COLO829 (cell line): ENCODE results near the gene PCMT1.
"Not testable (repeated sequence)": the region's sequence is repeated elsewhere in the genome, so short reads cannot be mapped to it uniquely, and the experiment has no call there.

Experiments used
- DNase-seq: peaks from one replicate; pipeline ENCODE4 v3.0.0; 2012; ENCODE audit warnings: low spot score

The PCMT1 gene

DNA sequence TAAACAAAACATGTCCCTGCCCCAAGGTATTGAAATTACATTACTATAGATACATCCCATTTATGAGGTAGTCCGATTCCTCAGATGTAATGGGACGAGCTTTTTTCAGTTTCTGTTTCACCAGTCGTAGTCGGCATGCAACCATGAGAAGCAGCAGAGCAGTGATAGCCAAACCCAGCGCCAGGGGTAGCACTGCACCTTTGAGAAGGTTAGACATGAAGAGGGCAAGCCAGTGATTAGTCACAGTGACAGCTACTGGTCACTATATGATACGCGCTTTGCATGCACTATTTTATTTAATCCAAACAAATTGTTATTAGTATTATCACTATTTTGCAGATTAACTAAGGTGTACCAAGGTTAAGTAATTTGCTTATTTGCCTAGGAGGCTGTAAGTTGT lies 71.0 kb downstream of the PCMT1 start:
- no peak for DNase-seq

DNA sequence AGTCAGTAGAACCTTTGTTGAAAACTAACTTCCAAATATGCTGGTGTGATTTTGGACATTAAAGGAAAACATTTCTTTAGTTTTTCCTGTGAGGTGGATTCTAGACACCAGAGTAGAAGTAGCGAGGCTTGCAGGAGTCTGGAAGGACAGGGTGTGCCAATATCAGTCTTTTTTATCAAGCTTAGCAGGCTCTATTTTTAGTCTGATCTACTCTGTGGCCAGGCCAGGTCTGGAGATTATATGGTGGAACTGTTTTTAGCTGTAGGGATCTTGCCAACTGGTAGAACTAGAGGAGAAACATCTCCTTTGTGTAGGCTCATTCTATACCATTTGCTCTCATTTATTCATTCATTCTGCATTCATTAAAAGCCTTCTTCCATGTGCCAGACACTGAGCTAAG lies 72.0 kb downstream of the PCMT1 start:
- no peak for DNase-seq

DNA sequence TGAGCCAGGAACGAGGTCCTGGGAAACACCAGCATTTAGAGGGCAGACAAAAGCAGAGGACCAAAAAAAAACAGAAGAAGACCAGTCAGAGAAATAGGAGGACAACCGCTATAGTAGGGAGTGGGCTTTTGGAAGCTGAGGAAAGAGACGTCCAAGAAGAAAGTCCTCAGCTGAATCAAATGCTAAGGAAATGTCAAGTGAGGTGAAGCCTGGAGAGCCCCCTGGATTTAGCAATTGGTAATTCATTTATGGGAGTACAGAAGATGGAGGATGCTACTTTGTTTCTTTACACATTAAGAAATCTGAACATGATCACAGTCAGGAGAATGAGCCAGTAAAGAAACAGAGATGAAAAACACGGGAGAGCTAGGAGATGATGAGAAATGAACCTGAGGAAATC lies 73.5 kb downstream of the PCMT1 start:
- DNase-seq: no peak

DNA sequence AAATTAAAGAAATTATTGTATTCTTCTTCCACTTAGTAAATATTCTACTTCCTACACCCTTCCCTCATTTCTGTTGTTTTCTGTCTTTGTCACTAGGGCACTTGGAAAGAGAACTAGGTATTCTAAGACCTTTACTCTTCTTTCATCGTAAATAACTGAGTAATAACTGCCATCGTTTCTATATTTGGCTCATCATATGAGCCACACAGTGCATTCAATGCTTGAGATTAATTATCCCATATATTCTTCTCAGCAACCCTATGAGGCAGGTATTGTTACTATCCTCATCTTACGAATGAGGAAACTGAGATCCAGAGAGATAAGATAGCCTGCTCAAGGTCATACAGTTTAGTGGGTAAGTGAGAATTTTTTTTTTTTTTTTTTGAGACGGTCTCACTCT lies 75.8 kb downstream of the PCMT1 start:
- no peak for DNase-seq

DNA sequence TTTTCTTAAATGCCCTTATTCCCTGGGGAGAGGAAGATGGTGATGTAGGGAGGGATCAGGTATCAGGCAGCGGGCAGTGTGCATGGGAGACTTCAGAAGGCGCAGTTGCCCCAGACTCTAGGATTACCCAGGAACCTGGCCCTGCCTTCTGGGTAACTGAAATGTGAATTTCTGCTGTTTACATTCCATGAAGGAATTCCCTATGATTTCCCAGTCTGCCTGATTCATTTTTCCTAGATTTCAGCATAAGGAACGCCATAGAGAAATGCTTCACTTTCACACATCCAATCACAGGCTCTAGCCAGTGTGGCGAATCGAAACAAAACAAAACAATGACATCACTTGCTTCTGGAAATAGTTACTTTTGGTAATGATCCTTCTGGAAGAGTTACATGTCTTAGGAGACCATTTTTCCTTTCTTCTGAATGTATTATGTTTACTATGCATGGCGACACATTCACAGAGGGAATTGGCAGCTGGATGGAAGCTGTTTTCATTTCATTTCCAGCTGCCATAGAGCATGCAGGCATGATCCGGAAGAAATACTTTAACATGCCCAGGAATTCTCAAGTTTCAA lies 81.3 kb downstream of the PCMT1 start:
- DNase-seq: peak; percentile 35

DNA sequence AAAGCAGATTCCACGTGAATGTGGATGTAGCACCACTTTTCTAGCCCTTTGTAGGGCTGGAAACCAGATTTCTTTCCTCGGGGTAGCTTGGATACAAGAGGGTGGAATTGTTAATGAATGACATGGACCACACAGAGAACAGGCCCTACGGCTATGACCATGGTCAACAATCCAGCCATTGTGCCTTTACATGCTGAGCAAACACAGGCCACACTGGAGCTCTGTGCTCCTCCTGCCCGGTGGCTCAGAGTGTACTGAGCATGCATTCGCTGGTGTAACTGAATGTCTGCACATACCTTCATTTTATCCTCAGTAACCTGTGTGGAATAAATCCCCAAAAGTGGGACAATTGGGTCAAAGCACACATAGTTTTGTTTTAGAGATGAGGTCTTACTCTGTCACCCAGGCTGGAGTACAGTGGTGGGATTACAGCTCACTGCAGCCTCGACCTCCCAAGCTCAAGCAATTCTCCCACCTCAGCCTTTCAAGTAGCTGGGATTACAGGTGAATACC lies 81.8 kb downstream of the PCMT1 start:
- peak; percentile 89 for DNase-seq

DNA sequence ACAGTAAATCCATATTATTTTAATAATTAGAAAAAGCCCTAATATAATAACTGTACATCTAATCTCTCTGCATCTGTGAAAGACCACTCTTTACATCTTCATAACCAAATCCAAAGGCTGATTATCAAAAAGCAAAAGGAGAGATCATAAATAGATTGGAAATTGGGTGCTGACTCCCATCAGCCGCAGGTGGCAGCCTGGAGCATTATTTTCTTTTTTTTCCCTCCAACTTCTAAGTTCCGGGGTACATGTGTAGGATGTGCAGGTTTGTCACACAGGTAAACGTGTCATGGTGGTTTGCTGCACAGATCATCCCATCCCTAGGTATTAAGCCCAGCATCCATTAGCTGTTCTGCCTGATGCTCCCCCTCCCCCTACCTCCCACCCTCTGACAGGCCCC lies 84.1 kb downstream of the PCMT1 start:
- no peak for DNase-seq

DNA sequence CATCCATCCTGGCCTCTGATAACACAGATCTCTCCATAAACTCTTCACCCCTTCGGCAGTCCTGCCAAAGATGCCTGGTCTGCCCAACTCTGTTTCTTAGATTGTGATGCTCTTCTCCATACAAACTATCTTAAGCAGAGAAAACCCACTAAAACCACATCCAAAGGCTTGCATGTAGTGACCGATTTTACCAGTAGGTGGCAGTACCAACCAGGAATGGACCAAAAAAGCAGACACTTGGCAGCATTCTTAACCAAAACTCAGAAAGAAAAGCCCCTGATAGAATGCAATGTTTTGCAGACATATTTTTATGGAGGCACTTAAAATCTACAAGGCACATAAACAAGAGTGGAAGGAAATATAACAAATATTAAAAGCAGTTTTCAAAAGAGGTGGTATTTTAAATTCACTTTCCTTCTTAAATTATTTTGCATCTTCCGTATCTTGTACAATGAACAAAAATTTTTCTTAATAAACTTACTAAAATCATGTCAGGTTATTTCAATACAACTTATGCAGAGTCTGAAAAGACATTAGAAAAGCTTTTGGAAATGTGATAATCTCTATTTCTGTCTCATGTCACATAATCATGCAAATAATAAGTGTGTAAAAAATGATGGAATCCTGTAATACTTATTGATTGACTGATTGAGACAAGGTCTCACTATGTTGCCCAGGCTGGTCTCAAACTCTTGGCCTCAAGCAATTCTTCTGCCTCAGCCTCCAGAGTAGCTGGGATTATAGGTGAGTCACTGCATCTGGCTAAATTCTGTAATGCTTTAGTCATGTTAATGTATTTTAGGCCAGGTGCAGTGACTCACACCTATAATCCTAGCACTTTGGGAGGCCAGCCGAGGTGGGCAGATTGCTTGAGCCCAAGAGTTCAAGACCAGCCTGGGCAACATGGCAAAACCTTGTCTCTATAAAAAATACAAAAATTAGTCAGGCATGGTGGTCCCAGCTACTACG lies 85.3 kb downstream of the PCMT1 start:
- DNase-seq: peak; percentile 39

DNA sequence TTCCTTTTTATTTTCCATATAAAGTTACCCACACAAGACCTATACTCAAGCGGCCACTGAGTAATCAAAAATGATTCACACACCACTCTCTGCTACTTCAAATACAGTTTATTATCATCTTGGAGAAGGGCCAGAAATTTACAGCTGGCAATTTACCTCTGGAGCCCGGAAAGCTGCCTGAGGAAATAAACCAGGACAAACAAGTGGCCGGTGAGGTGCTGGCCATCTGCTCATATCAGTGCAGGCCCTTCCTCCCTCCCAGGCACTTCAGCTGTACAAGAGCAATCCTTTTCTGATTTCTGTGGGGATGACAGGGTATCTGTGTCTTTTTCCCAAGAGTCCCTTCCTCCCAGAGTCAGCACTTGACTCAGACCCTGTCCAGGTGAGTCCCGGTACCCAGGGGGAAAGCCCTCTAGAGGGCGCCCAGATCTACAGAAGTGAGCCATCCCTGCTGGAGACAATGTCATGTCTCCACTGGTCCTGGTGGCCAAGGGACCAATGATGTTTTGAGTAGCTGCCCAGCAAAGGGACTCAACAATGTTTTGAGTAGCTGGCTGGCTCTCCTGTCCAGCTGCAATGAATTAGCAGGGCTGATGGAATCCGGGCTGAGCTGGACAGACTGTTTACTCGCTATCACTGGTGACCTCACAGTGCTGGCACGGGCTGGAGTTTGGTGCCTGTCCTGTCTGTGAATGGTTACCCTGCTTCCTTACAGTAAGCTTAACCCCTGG lies 91.0 kb downstream of the PCMT1 start:
- DNase-seq: no peak

DNA sequence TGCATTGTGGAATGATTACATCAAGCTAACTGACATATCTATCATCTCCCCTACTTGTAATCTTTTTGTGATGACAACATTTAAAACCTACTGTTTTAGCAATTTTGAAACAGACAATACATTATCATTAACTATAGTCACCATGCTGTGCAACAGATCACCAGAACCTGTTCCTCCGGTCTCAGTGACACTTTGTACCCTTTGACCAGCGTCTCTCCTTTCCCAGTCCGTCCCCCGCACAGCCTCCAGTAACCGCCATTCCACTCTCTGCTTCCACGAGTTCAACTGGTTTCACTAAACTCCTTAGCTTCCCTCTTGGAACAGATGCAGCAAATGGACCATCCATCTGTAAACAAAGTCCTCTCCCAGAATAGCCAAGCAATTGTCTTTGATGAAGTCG lies 92.8 kb downstream of the PCMT1 start:
- no peak for DNase-seq

DNA sequence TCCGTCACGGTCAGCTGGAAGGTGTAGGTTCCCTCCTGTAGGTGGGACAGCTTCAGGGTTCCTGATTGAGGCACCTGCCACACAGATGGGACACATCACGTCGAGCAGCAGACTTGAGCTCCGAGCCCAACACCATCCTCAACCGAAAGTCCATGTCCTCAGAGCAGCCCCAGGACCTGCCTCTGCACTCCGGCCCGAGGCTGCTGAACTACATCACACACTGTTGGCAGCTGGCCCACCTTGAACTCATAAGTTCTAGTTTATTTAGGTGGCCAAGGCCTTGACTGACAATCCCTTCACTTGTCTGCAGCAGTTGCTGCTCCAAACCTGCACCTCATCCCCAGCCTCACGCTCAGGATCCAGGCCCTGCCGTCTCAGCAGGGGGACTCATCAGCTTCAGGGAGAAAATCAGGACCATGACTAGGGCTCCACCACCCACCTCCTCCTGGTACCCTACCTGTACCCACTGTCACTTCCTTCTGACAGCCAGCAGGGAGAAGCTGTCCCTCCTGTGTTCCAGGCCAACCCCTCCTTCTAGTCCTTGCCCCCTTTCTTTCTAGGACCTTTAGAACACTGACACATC lies 93.6 kb downstream of the PCMT1 start:
- no peak for DNase-seq

DNA sequence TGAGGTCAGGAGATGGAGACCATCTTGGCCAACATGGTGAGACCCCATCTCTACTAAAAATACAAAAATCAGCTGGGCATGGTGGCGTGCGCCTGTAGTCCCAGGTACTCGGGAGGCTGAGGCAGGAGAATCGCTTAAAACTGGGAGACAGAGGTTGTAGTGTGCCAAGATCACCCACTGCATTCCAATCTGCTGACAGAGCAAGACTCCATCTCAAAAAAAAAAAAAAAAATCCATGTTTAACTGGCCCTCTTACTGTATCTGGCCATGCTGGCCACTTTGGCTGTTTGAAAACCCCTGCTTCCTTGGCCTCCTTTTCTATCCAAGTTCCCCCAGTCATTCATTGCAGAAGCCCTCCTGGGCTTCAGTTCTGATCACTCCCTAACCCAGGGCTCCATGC lies 94.5 kb downstream of the PCMT1 start:
- not testable (repeated sequence) for DNase-seq

DNA sequence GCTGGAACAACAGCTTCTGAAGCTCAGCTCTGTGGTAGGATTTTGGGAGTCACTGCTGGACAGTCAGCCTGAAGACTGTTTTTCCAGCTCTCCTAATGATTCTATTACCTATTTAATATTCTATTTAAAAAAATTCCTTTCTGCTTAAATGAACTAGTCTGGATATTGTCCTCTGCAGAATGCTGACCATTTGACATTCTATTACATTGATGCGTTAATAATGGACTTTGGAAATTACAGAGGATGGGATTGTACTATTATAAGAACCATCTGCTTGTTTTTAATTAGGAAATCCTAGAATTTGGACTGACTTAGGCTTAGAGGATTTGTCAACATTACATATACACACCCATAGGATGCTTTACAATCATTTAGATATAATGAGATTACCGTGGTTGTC lies 94.9 kb downstream of the PCMT1 start:
- no peak for DNase-seq

DNA sequence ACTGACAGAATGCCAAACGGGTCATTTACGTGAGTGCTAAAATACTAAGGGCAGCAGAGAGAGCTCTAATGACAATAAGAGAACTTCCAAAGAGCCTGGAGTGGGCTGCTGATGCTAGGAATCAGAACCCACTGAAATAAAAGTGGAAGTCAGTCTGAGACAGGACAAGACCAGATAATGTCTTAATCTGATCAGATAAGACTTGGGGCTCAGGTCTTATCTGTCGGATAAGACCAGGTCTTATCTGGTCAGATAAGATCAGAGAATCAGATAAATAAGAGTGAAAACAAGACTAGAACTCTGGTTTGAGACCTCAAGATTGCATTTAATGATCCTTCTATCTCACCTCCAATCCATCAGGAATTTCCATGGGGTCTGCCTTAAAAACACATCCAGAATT lies 96.0 kb downstream of the PCMT1 start:
- DNase-seq: no peak

DNA sequence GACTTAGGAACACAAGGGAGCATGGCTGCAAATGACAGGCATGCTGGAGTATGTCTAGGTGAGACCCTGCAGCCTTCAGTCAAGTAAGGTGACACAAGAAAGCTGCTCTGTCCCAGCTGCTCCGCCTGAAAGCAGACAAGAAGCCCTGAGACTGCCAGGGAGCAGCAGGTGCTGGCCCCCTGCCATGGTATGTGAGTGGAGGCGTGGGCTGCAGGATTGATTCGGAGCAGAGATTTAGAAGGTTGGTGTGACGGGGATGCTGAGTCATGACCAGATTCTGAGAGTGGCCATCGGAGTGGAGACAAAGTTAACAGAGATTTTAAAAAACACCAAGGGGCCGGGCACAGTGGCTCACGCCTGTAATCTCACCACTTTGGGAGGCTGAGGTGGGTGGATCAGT lies 96.8 kb downstream of the PCMT1 start:
- DNase-seq: no peak

DNA sequence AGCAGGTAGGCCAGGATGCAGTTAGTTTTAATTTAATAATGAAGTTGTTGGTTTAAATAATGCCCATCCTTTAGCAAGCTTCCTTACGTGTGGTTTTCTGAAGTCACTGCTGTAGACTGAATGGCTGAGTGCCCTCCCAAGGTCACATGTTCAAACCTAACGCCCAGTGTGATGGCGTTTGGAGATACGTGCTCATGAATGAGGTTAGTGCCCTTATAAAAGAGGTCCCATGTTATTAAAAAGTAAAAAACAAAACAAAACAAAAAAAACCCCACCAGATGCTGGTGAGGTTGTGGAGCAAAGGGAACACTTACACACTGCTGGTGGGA lies 98.4 kb downstream of the PCMT1 start:
- DNase-seq: no peak

DNA sequence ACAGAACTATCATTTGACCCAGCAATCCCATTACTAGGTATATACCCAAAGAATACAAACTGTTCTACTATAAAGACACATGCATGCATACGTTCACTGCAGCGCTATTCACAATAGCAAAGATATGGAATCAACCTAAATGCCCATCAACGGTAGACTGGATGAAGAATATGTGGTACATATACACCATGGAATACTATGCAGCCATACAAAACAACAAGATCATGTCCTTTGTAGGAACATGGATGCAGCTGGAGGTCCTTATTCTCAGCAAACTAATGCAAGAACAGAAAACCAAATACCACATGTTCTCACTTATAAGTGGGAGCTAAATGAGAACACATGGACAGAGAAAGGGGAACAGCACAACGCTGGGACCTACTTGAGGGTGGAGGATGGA lies 98.8 kb downstream of the PCMT1 start:
- not testable (repeated sequence) for DNase-seq

DNA sequence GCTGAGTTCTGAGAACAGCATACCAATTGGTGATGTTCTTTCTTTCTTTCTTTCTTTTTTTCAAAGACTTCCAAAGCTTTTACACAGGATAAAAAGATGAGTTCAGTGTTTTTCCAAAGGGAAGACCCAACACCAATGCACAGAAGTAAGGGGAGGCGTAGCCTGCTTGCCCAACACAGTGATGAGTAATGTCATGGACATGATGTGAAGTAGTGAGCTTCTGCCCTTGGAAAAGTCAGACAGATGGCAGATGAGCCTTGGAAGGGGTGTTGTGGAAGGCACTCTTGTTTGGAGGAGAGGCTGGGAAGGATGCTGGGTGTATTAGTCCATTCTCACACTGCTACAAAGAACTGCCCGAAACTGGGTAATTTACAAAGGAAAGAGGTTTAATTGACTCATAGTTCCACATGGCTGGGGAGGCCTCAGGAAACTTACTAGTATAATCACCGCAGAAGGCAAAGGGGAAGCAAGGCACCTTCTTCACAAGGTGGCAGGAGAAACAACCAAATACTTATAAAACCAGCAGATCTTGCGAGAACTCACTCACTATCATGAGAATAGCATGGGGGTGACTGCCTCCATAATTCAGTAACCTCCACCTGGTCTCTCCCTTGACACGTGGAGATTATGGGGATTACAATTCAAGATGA lies 102.0 kb downstream of the PCMT1 start:
- no peak for DNase-seq

DNA sequence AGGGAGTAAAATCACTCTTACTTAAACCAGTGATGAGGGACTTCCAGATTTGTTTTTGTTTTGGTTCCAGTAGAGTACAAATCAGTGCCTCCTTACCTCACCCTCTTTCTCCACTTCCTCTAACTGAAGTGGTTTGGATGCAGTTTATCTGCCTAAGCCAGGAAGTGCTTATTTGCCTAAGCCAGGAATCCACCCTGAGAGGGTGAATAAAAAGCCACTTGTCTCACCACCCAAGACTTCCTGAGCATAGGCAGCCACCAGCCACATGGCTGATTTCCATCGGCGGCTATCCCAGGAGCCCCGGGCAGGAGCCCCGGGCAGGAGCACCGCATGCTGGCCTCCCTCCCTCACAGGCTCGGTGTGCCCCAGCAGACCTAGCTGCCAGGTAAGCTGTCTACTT lies 102.6 kb downstream of the PCMT1 start:
- DNase-seq: no peak

DNA sequence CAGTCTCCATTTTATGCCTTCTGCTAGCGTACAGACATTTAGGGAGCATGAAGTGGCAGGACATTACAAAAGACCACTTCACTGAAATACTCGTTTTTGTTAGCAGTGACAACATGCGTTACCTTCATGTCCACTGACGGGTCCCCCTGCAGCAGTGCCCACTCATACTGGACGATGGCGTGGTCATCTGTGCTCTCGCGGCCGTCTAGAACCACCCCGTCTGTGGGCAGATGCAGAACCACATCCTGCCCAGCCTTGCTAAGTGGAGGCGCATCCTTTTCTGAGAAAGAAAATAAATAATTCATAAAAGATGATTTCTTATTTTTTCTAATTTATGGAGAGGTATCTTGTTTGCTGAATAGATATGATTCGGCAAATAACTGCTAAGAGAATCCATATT lies 103.3 kb downstream of the PCMT1 start:
- DNase-seq: no peak

DNA sequence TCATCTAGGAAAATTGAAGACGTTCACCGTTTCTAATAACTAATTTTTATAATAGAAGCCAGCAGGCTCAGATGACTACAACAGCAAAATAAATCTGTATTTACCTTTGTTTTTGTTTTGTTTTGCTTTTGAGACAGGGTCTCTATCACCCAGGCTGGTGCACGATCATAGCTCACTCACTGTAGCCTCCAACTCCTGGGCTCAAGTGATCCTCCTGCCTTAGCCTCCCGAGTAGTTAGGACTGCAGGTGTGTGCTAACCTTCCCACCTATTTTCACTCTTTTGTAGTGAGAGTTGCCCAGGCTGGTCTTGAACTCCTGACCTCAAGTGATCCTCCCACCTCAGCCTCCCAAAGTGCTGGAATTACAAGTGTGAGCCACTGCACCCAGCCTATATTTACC lies 104.5 kb downstream of the PCMT1 start:
- DNase-seq: not testable (repeated sequence)

DNA sequence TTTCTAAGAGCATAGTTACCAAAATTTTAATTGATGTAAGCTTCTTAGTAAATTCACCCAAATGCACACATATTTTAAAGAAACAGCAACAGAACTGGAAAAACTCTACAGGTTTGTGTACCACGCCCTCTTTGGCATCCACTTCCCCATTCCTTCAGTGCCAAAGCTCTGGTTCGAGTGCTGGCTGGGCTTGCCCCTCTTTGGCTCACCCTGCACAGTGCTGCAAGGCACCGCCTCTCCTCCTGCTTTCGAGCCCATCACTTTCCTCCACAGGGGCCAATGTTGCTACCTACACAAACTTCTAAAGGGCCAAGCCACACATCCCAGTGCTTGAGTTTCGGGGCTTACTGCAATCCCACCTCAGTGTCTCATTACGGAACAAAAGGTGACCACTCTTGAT lies 105.0 kb downstream of the PCMT1 start:
- DNase-seq: no peak
